Peyer's patch (tissue), 4 donors: Measurements from ENCODE around the gene PRDM13. TPM values are rescaled to one million over a fixed set of nuclear protein-coding genes. Genes with fewer than 3 reads are reported as not detected.
"Not testable (repeated sequence)": the region's sequence is repeated elsewhere in the genome, so short reads cannot be mapped to it uniquely, and the experiment has no call there.

Experiments
- DNase-seq, 3 donors: peaks; one replicate each; pipeline ENCODE4 v3.0.0-alpha.2; 2017 to 2019
- H3K27ac ChIP-seq, 4 donors: fragments of 200-600 bp; sonication (generic); one replicate each; pipeline ENCODE4 v1.5.1; 2016 to 2019
- H3K27me3 ChIP-seq, 2 donors: fragments of 200-600 bp; sonication (generic); one replicate each; pipeline ENCODE4 v1.5.1; 2019
- H3K36me3 ChIP-seq, 3 donors: fragments of 200-600 bp; sonication (generic); one replicate each; pipeline ENCODE4 v1.5.1; 2016 to 2019
- H3K4me1 ChIP-seq, 4 donors: fragments of 200-600 bp; sonication (generic); one replicate each; pipeline ENCODE4 v1.5.1; 2016 to 2019
- H3K4me3 ChIP-seq, 4 donors: fragments of 200-600 bp; sonication (generic); 1 replicate in 3 of 4; 2 replicates in 1 of 4; pipeline ENCODE4 v1.5.1; 2016 to 2019; ENCODE audit warnings: mild to moderate bottlenecking in 1 of 4
- H3K9me3 ChIP-seq, 4 donors: fragments of 200-600 bp; sonication (generic); one replicate each; pipeline ENCODE4 v1.5.1; 2016 to 2019; ENCODE audit warnings: mild to moderate bottlenecking in 1 of 4
- POLR2A ChIP-seq, 2 donors: fragments of 450-650 bp; IDR thresholded peaks; one replicate each; pipeline ENCODE4 v1.5.1; 2017; ENCODE audit warnings: antibody characterized with exemption in 2 of 2, mild to moderate bottlenecking in 2 of 2, moderate library complexity in 2 of 2
- total RNA-seq, 4 donors: library from RNA; depleted of rRNA; stranded (reverse); fragments of >200 nt; gene quantifications; one replicate each; pipeline ENCODE4 v1.1.0, GENCODE V29; 2016
- TF ChIP-seq, protein P1 (sequence below), 6 experiments: fragments of 450-650 bp in 4 of 6; fragments of 200-600 bp in 2 of 6; sonication (generic) in 1 of 6; IDR thresholded peaks; one replicate each; pipeline ENCODE4 v1.5.1; 2017 to 2019; ENCODE audit warnings: antibody characterized with exemption in 6 of 6, mild to moderate bottlenecking in 3 of 6, moderate library complexity in 1 of 6

Gene PRDM13
- total RNA-seq, 4 donors from 2014 or later, result not detected

DNA sequence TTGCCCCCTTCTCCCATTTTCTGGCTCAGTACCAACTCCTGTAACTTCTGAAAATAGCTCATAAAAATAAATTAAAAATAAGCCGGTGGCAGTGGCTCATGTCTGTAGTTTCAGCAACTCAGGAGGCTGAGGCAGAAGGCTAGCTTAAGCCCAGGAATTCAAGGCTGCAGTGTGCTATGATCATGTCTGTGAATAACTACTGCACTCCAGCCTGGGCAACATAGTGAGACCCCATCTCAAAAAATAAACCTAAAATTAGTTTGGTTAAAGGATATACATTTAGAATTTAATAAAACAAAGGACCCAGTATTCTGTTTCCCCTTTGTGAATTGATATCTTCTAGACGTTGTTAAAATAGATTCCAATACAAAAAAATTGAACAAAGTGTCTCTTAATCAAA, 10.5 kb downstream of the PRDM13 start:
- Histone ChIP-seq H3K36me3 (no peaks in the 10 kb centered on the region), H3K9me3 (no peaks in the 10 kb centered on the region), H3K27me3 (peaks cover 3 to 48% of the 10 kb centered on the region in 2 donors), H3K27ac (no peak overlapping the region), H3K4me1 (peaks cover 4 to 29% (median 14%) of the 10 kb centered on the region in 4 donors), H3K4me3 (no peak overlapping the region)
- TF ChIP-seq POLR2A (IDR thresholded peaks at IDR 0.05), result no peak
- TF ChIP-seq, protein P1, sequence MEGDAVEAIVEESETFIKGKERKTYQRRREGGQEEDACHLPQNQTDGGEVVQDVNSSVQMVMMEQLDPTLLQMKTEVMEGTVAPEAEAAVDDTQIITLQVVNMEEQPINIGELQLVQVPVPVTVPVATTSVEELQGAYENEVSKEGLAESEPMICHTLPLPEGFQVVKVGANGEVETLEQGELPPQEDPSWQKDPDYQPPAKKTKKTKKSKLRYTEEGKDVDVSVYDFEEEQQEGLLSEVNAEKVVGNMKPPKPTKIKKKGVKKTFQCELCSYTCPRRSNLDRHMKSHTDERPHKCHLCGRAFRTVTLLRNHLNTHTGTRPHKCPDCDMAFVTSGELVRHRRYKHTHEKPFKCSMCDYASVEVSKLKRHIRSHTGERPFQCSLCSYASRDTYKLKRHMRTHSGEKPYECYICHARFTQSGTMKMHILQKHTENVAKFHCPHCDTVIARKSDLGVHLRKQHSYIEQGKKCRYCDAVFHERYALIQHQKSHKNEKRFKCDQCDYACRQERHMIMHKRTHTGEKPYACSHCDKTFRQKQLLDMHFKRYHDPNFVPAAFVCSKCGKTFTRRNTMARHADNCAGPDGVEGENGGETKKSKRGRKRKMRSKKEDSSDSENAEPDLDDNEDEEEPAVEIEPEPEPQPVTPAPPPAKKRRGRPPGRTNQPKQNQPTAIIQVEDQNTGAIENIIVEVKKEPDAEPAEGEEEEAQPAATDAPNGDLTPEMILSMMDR (IDR thresholded peaks at IDR 0.05), result no peak
- no peak for DNase-seq

DNA sequence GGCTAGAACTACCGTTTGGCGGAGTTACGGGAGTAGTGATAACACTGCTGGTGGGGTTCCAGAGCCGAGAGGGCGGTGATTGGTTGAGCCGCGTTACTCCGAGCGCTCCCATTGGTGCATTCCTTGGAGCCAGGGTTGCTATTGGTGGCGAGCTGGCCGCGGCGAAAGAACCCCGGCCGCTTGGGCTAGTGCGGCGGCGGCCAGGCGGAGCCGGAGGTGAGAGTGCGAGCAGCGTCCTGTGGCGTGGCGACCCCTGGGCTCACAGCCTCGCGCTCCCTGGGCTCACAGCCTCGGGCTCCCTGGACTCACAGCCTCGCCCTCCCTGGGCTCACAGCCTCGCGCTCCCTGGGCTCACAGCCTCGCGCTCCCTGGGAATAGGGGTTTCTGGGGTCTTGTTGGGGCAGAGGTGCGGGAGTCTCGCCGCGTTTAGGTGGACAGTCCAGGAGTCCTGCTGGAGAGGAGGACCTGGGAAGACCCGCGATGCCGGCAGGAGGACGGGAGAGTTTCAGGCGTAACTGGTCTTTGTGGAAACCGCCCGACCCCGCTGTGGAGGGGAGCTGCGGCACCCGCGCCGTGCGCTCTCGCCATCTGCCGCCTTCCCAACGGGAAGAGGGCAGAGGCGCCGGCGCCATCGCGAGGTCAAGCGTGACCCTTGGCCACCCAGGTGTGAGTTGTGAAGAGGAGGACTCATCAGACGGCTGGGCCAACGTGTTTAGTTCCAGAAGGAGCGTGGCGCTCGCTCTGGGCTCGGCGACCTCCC, 12.2 kb downstream of the PRDM13 start:
- H3K4me3 ChIP-seq, result no peak overlapping the region
- no peaks in the 10 kb centered on the region for H3K9me3 ChIP-seq
- no peaks in the 10 kb centered on the region for H3K36me3 ChIP-seq
- peaks cover 4 to 17% (median 10%) of the 10 kb centered on the region in 4 donors for H3K4me1 ChIP-seq
- no peak for DNase-seq
- peaks cover 3 to 31% of the 10 kb centered on the region in 2 donors for H3K27me3 ChIP-seq
- H3K27ac ChIP-seq, result no peak overlapping the region
- no peak for TF ChIP-seq POLR2A (IDR thresholded peaks at IDR 0.05)
- TF ChIP-seq, protein P1 (IDR thresholded peaks at IDR 0.05), result no peak

DNA sequence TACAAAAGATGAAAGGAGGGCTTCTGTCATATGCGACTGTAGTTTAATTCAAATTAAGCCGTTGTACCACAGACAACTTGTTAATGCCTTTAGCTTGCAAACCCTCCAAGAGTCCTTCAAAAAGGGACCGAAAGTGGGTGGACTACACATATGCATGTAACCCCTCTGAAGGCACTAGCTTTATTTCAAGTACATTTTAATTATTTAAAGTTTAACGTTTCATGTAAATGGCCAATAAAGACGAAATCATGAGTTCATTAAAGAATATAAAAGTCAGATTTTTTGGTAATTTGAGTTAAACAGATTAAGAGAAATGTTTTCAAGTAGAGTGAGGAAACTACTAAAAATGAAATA, 12.8 kb downstream of the PRDM13 start:
- Histone ChIP-seq H3K27me3 (peaks cover 3 to 26% of the 10 kb centered on the region in 2 donors), H3K4me3 (no peak overlapping the region), H3K36me3 (no peaks in the 10 kb centered on the region), H3K9me3 (no peaks in the 10 kb centered on the region), H3K4me1 (peaks cover under 1 to 11% (median 4%) of the 10 kb centered on the region in 4 donors), H3K27ac (no peak overlapping the region)
- TF ChIP-seq, protein P1 (IDR thresholded peaks at IDR 0.05), result no peak
- no peak for TF ChIP-seq POLR2A (IDR thresholded peaks at IDR 0.05)
- no peak for DNase-seq

DNA sequence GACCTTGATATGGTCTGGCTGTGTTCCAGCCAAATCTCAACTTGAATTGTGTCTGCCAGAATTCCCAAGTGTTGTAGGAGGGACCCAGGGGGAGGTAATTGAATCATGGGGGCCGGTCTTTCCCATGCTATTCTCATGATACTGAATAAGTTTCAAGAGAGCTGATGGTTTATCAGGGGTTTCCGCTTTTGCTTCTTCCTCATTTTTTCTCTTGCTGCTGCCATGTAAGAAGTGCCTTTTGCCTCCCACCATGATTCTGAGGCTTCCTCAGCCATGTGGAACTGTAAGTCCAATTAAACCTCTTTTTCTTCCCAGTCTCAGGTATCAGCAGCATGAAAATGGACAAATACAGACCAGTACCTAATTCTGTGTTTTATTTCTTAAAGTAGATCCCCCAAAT, 15.4 kb downstream of the PRDM13 start:
- not testable (repeated sequence) for H3K9me3 ChIP-seq, H3K4me3 ChIP-seq, H3K4me1 ChIP-seq, H3K27ac ChIP-seq, H3K36me3 ChIP-seq, DNase-seq
- peaks cover 0 to 19% of the 10 kb centered on the region in 2 donors for H3K27me3 ChIP-seq

DNA sequence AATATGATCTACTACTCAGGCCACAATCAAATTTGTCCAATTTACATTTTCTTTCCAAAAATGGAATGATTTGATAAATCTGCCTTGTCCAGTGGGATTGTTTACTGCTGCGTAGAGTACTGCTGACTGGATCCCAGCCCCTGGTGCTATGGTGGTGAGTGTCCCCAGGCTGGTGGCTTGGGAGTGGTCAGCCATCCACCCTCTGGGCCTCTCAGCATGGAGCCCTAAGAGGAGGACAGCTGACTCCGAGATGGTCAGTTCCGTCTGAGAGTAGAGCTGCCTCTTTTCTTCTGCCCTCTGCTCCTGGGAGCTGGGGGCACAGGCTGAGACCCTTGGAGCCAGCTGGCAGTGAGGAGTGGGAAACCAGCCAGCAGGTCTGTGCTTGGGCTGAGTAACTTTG, 22.7 kb downstream of the PRDM13 start:
- Histone ChIP-seq H3K36me3 (no peaks in the 10 kb centered on the region), H3K27me3 (no peaks in the 10 kb centered on the region), H3K9me3 (no peaks in the 10 kb centered on the region), H3K4me3 (no peak overlapping the region), H3K27ac (no peak overlapping the region), H3K4me1 (no peaks in the 10 kb centered on the region)
- no peak for DNase-seq
- TF ChIP-seq, protein P1 (IDR thresholded peaks at IDR 0.05), result no peak
- TF ChIP-seq POLR2A (IDR thresholded peaks at IDR 0.05), result no peak

DNA sequence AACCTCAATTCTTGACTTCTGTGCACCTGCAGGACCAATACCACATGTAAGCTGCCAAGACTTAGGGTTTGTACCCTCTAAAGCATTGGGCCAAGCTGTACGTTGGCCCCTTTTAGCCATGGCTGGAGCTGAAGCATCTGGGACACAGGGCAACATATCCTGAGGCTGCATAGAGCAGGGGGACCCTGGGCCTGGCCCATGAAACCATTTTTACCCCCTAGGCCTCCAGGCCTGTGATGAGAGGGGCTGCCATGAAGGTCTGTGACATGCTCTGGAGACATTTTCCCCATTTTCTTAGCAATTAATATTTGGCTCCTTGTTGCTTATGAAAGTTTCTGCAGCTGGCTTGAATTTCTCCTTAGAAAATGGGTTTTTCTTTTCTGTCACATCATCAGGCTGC, 31.0 kb downstream of the PRDM13 start:
- no peaks in the 10 kb centered on the region for H3K27me3 ChIP-seq
- H3K4me1 ChIP-seq, result no peaks in the 10 kb centered on the region
- no peak overlapping the region for H3K27ac ChIP-seq
- DNase-seq, result no peak
- H3K4me3 ChIP-seq, result no peak overlapping the region
- TF ChIP-seq, protein P1 (IDR thresholded peaks at IDR 0.05), result no peak
- TF ChIP-seq POLR2A (IDR thresholded peaks at IDR 0.05), result no peak
- H3K9me3 ChIP-seq, result no peaks in the 10 kb centered on the region
- no peaks in the 10 kb centered on the region for H3K36me3 ChIP-seq

DNA sequence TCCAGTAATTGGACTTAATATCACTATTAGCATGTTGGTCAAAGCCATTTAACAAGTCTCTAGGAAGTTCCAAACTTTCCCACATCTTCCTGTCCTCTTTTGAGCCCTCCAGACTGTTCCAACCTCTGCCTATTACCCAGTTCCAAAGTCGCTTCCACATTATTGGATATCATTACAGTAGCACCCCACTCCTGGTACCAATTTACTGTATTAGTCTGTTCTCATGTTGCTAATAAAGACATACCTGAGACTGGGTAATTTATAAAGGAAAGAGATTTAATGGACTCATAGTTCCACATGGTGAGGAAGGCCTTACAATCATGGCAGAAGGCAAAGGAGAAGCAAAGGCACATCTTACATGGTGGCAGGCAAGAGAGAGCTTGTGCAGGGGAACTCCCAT, 31.7 kb downstream of the PRDM13 start:
- H3K27me3 ChIP-seq, H3K9me3 ChIP-seq, H3K36me3 ChIP-seq, H3K4me3 ChIP-seq, H3K4me1 ChIP-seq, DNase-seq, H3K27ac ChIP-seq: not testable (repeated sequence)
